ENCODE data around the gene SEC24C.
A peak's percentile ranks its signal among the peaks of the same experiment; 100 is the strongest.
"Not testable (repeated sequence)": the region's sequence is repeated elsewhere in the genome, so short reads cannot be mapped to it uniquely, and the experiment has no call there.

SEC24C gene

DNA sequence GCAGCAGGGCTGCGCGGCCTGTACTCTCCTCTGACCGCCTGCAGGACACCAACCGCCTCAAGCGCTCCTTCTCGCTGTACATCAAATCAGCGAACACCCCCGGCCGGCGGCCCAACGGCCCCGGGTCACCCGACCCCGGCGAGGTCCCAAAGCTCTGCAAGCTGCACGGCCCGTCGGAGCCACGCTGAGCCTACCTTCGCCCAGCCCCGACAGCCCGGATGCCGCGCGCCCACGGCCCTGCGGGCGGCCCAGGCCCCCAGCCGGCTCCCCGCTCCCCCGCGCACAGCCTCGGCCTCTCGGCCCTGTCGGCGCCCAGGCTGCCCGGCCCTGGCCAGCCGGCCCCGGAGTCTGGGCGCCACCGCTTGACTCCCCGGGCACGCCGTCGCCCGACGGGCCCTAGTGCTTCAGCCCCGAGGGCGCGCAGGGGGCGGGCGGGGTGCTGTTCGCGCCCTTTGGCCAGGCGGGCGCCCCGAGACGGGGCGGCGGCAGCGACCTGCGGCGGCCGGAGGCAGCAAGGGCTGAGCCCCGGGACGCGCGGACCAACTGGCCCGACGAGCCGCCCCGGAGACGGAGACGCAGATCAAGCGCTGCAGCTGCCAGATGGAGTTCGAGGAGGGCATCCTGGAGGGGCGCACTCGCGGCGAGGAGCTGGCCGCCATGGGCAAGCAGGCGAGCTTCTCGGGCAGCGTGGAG is 11.1 kb upstream of the SEC24C start:
- H3K9ac ChIP-seq (ENCODE audit: low read depth, low read length) = no peak overlapping the region
- H3K27me3 ChIP-seq (ENCODE audit: control insufficient read depth, insufficient read depth, low read length) = no peaks in the 10 kb centered on the region
- H3K9me3 ChIP-seq (replicated peaks; ENCODE audit: low read length) = no peaks in the 10 kb centered on the region
- H3K4me1 ChIP-seq (ENCODE audit: control insufficient read depth, insufficient read depth, low read length) = peaks cover 8% of the 10 kb centered on the region
- H3K4me2 ChIP-seq (ENCODE audit: low read length) = no peak overlapping the region
- H3K4me3 ChIP-seq (ENCODE audit: low read length) = no peak overlapping the region
- peaks cover 24% of the 10 kb centered on the region for H3K36me3 ChIP-seq (ENCODE audit: insufficient read depth, low read length)

DNA sequence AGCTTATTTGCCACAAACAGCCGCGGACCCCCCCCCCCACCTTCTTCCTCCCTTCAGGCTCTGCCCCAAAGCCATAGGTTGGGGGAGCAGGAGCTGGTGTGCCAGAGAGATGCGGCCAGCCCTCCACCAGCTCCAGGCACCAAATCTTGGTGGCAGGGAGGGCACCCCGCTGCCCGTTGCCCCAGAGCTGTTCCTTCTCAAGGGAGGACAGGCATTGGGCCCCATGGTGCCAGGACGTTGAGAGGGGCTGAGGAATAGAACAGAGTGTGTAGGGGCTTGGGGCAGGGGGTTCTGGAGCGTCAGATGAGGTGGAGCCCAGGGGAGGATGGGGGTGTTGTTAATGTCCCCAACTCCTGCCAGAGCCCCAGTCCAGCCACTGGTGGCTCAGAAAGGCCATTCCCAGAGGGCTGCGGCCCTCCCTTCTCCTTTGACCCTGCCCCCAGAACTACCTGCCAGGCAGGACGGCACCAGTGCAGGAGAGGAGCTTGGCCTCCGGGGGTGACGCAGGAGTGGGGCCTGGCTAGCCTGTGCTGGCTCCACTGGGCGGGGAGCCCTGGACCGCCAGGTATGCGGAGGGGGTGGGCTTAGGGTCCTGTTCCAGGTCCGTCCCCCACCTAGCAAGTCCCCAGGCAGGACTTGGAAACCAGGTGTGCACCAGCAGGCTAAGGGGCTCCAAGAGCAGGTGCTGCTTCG is 10.0 kb upstream of the SEC24C start:
- H3K4me2 ChIP-seq (ENCODE audit: low read length) = no peak overlapping the region
- no peaks in the 10 kb centered on the region for H3K27me3 ChIP-seq (ENCODE audit: control insufficient read depth, insufficient read depth, low read length)
- no peak overlapping the region for H3K4me3 ChIP-seq (ENCODE audit: low read length)
- no peak overlapping the region for H3K9ac ChIP-seq (ENCODE audit: low read depth, low read length)
- H3K36me3 ChIP-seq (ENCODE audit: insufficient read depth, low read length) = peaks cover 21% of the 10 kb centered on the region
- H3K4me1 ChIP-seq (ENCODE audit: control insufficient read depth, insufficient read depth, low read length) = peaks cover 8% of the 10 kb centered on the region
- no peaks in the 10 kb centered on the region for H3K9me3 ChIP-seq (replicated peaks; ENCODE audit: low read length)

DNA sequence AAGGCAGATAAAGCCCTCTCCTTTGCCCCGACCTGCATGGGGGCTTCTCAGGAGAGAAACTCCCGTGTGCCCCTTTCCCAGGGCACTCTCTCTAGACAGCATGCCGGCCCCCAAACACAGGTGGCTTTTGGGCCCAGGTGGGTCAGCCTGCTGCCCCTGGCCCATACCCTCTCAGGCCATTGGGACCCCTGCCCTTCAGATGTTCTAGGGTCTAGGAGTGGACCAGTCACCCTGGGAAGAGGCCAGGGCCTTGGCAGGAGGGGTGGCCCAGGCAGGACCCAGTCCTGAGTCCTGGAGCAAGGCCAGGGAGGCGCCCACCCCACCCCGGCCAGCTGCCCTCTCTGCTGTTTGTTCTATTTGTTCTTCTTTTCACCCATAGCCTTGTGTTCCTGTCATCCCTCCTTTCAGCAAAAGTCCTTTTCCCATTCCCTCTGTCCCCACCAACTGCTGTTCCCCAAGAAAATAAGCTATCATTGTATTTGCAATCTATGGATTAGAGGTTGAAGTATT is 9.3 kb upstream of the SEC24C start:
- H3K4me3 ChIP-seq (ENCODE audit: low read length) = no peak overlapping the region
- H3K27me3 ChIP-seq (ENCODE audit: control insufficient read depth, insufficient read depth, low read length) = no peaks in the 10 kb centered on the region
- no peak overlapping the region for H3K9ac ChIP-seq (ENCODE audit: low read depth, low read length)
- H3K4me1 ChIP-seq (ENCODE audit: control insufficient read depth, insufficient read depth, low read length) = peaks cover 8% of the 10 kb centered on the region
- H3K36me3 ChIP-seq (ENCODE audit: insufficient read depth, low read length) = peaks cover 21% of the 10 kb centered on the region
- no peaks in the 10 kb centered on the region for H3K9me3 ChIP-seq (replicated peaks; ENCODE audit: low read length)
- H3K4me2 ChIP-seq (ENCODE audit: low read length) = no peak overlapping the region

DNA sequence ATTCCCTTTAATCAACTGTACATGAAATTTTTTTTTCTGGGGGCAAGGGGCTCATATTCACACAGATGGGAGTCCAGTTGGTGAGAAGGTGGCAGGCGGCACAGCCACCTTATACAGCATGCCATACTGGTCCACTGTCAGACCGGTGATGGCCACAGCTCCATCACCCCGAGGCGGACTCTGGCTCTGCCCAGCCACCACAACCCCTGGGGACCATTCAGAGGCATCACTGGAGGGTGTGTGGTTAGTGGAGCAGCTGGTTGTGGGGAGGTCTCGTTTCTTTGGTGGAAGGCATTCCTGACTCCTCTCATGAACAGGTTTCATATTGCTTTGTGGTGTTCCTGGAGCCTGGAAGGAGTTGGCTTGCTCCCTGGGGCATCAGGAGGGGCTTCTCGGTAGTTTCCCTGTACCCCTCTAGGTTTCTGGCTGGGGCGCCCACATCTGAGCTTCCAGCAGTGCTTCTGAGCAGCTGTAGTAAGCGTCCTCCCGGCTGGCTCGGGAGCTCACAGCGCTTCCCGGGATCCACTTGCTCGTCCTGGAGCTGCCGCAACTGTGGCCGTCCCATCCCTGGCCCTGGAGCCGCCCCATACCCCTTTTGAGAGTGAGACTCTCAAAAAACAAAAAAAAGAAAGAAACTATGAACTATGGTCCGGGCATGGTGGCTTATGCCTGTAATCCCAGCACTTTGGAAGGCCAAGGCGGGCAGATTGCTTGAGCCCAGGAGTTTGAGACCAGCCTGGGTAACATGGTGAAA is 3.5 kb upstream of the SEC24C start:
- not testable (repeated sequence) for H3K9ac ChIP-seq (ENCODE audit: low read depth, low read length); H3K4me3 ChIP-seq (ENCODE audit: low read length); H3K4me2 ChIP-seq (ENCODE audit: low read length); H3K9me3 ChIP-seq (replicated peaks; ENCODE audit: low read length); H3K27me3 ChIP-seq (ENCODE audit: control insufficient read depth, insufficient read depth, low read length)
- Histone ChIP-seq H3K4me1 (ENCODE audit: control insufficient read depth, insufficient read depth, low read length) (peaks cover 23% of the 10 kb centered on the region), H3K36me3 (ENCODE audit: insufficient read depth, low read length) (peaks cover 12% of the 10 kb centered on the region)

DNA sequence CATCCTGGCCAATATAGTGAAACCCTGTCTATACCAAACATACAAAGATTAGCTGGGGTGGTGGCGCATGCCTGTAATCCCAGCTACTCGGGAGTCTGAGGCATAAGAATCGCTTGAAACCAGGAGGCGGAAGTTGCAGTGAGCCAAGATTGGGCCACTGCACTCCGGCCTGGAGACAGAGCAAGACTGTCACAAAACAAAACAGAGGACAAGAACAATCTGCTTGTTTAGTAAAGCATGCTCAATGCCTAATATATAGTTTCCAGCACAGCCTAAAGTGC is 1.8 kb upstream of the SEC24C start:
- Histone ChIP-seq H3K4me2 (ENCODE audit: low read length) (no peak overlapping the region), H3K9ac (ENCODE audit: low read depth, low read length) (no peak overlapping the region), H3K9me3 (replicated peaks; ENCODE audit: low read length) (no peaks in the 10 kb centered on the region), H3K27me3 (ENCODE audit: control insufficient read depth, insufficient read depth, low read length) (no peaks in the 10 kb centered on the region), H3K36me3 (ENCODE audit: insufficient read depth, low read length) (peaks cover 21% of the 10 kb centered on the region), H3K4me3 (ENCODE audit: low read length) (no peak overlapping the region), H3K4me1 (ENCODE audit: control insufficient read depth, insufficient read depth, low read length) (peaks cover 28% of the 10 kb centered on the region)

DNA sequence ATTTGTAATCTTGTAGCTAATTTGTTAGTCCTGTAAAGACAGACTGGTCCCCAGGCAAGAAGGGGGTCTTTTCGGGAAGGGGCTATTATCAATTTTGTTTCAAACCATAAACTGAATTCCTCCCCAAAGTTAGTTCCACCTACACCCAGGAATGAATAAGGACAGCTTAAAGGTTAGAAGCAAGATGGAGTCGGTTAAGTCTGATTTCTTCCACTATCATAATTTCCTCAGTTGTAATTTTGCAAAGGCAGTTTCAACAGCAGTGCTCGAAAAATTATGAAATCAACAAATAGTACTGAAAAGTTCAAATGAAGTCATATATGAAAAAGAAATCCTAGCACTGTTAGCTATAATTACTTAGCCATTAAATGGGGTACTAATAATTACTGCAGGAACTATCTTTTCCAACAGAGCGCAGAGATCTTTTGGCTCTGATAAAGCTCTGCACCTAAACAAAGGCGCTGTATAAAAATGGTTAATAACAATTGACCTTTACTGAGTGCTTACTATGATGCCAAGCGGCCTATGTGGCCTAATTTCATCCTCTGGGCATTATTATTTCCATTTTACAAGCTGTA is 756 bp upstream of the SEC24C start:
- Histone ChIP-seq H3K9ac (ENCODE audit: low read depth, low read length) (peak overlapping the region; percentile 88), H3K4me1 (ENCODE audit: control insufficient read depth, insufficient read depth, low read length) (peaks cover 28% of the 10 kb centered on the region), H3K4me2 (ENCODE audit: low read length) (peak overlapping the region; percentile 94), H3K36me3 (ENCODE audit: insufficient read depth, low read length) (peaks cover 21% of the 10 kb centered on the region), H3K27me3 (ENCODE audit: control insufficient read depth, insufficient read depth, low read length) (no peaks in the 10 kb centered on the region), H3K4me3 (ENCODE audit: low read length) (peak overlapping the region; percentile 88), H3K9me3 (replicated peaks; ENCODE audit: low read length) (no peaks in the 10 kb centered on the region)

DNA sequence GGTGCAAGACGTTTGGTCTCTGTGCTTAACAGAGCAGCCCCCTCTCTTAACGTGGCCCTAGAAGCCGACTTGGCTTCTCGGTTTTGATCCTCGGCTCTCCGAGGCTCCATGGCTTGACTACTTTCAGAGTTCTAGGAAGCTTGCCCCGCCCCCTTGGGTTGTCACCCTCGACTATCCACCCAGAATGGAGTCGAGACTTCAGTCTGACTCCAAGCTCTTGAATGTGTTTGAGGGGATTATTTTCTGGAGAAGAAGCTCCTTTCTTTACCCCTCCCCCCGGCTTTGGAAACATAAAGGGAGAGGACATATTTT is 448 bp downstream of the SEC24C start:
- Histone ChIP-seq H3K4me3 (ENCODE audit: low read length) (peak overlapping the region; percentile 88), H3K4me1 (ENCODE audit: control insufficient read depth, insufficient read depth, low read length) (peaks cover 28% of the 10 kb centered on the region), H3K27me3 (ENCODE audit: control insufficient read depth, insufficient read depth, low read length) (no peaks in the 10 kb centered on the region), H3K36me3 (ENCODE audit: insufficient read depth, low read length) (peaks cover 29% of the 10 kb centered on the region), H3K4me2 (ENCODE audit: low read length) (peak overlapping the region; percentile 94), H3K9me3 (replicated peaks; ENCODE audit: low read length) (no peaks in the 10 kb centered on the region), H3K9ac (ENCODE audit: low read depth, low read length) (peak overlapping the region; percentile 88)

DNA sequence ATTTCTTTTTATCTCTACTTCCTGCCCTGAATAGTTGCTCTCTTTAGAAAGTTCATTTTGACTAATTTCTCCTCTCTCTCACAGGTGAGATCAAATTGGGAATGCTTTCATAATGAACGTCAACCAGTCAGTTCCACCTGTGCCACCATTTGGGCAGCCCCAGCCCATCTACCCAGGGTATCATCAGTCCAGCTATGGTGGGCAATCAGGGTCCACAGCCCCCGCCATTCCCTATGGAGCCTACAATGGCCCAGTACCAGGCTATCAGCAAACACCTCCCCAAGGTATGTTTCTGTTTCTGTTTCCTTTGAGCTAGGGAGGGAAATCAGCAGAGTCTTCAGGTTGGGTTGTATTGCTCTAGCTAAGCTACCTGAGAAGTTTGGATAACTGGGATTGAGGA is 2.5 kb downstream of the SEC24C start:
- peak overlapping the region; percentile 54 for H3K4me2 ChIP-seq (ENCODE audit: low read length)
- H3K4me1 ChIP-seq (ENCODE audit: control insufficient read depth, insufficient read depth, low read length) = peaks cover 24% of the 10 kb centered on the region
- no peaks in the 10 kb centered on the region for H3K27me3 ChIP-seq (ENCODE audit: control insufficient read depth, insufficient read depth, low read length)
- no peak overlapping the region for H3K4me3 ChIP-seq (ENCODE audit: low read length)
- no peak overlapping the region for H3K9ac ChIP-seq (ENCODE audit: low read depth, low read length)
- peaks cover 48% of the 10 kb centered on the region for H3K36me3 ChIP-seq (ENCODE audit: insufficient read depth, low read length)
- no peaks in the 10 kb centered on the region for H3K9me3 ChIP-seq (replicated peaks; ENCODE audit: low read length)

DNA sequence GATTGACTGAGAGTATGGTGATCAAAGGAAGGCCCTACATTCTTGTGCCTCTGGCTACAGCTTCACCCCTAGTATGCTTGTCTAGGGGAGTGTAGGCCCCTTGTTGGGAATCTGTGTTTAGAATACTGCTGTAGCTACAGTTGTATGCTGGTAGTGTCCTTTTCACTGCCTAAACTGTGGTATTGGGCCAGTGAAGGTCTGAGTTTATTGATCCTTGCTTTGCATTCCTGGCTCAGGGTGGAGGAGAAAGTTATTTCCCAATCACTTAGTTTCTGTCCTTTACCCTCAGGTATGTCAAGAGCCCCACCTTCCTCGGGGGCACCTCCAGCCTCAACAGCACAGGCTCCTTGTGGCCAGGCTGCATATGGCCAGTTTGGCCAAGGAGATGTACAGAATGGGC is 6.6 kb downstream of the SEC24C start:
- Histone ChIP-seq H3K4me3 (ENCODE audit: low read length) (no peak overlapping the region), H3K4me2 (ENCODE audit: low read length) (no peak overlapping the region), H3K27me3 (ENCODE audit: control insufficient read depth, insufficient read depth, low read length) (no peaks in the 10 kb centered on the region), H3K9me3 (replicated peaks; ENCODE audit: low read length) (no peaks in the 10 kb centered on the region), H3K36me3 (ENCODE audit: insufficient read depth, low read length) (peaks cover 67% of the 10 kb centered on the region), H3K4me1 (ENCODE audit: control insufficient read depth, insufficient read depth, low read length) (peaks cover 4% of the 10 kb centered on the region), H3K9ac (ENCODE audit: low read depth, low read length) (no peak overlapping the region)

DNA sequence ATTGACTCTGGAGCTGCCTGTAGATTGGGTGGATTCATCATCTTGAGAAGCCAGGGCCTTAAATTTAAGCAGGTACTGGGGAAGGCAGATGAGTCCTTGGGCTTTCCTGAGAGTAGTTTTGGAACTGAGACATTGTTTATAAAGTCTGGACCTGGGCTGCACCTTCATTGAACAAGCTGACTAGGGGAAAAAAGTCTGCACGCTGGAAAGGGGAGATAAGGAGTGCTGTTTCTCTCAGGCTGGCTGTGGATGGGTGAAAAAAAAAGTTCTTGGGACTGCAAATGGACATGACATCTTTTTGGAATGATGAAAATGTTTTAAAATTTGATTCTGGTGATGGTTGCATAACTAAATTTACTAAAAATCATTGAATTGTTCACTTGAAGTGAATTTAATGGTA is 12.0 kb downstream of the SEC24C start:
- no peak overlapping the region for H3K9ac ChIP-seq (ENCODE audit: low read depth, low read length)
- H3K4me3 ChIP-seq (ENCODE audit: low read length) = no peak overlapping the region
- peaks cover 63% of the 10 kb centered on the region for H3K36me3 ChIP-seq (ENCODE audit: insufficient read depth, low read length)
- H3K4me2 ChIP-seq (ENCODE audit: low read length) = no peak overlapping the region
- no peaks in the 10 kb centered on the region for H3K4me1 ChIP-seq (ENCODE audit: control insufficient read depth, insufficient read depth, low read length)
- H3K27me3 ChIP-seq (ENCODE audit: control insufficient read depth, insufficient read depth, low read length) = no peaks in the 10 kb centered on the region
- H3K9me3 ChIP-seq (replicated peaks; ENCODE audit: low read length) = no peaks in the 10 kb centered on the region

DNA sequence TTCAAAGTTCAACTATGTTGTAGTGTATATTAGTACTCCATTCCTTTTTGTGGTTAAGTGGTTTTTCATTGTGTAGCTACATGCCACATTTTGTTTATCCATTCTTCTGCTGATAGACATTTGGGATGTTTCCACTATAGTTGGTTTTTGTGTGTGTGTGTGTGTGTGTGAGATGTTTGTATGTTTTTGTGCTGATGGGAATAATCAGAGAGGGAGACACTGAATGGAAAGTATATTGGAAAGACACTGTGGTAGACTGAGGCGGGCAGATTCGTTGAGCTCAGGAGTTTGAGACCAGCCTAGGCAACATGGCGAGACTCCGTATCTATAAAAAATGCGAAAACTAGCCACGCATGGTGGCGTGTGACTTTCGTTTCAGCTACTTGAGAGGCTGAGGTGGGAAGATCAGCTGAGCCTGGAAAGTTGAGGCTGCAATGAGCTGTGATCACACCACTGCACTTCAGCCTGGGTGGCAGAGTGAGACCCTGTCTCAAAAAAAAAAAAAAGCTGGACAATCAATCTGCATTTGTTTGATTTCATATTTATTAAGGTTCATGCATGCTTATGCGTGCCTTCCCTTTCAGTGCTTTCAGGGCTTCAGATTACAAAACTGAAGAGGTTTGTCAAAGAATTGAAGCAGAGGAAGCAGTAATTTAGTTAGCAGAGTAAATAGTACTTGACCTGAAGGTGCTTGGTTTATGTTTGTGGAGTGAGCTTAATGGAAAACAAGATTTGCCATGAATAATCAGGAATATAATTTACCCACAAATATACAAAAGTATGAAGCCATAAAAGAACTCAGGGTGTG is 14.7 kb downstream of the SEC24C start:
- Histone ChIP-seq H3K4me1 (ENCODE audit: control insufficient read depth, insufficient read depth, low read length) (peaks cover 16% of the 10 kb centered on the region), H3K27me3 (ENCODE audit: control insufficient read depth, insufficient read depth, low read length) (no peaks in the 10 kb centered on the region), H3K36me3 (ENCODE audit: insufficient read depth, low read length) (peaks cover 63% of the 10 kb centered on the region), H3K9me3 (replicated peaks; ENCODE audit: low read length) (no peaks in the 10 kb centered on the region), H3K4me3 (ENCODE audit: low read length) (no peak overlapping the region), H3K4me2 (ENCODE audit: low read length) (no peak overlapping the region), H3K9ac (ENCODE audit: low read depth, low read length) (no peak overlapping the region)

Measured in skeletal muscle satellite cell (primary cell).